GM08714 (cell line): ENCODE data around the gene OR4F15.

Experiments
- H3K4me3 ChIP-seq: fragments of 200-500 bp; sonication (Bioruptor generic); 2 replicates; pipeline ENCODE4 v1.5.1; 2014; ENCODE audit warnings: mild to moderate bottlenecking, low read length, inconsistent platforms
- ZNF274 ChIP-seq: IDR thresholded peaks from 2 replicates; pipeline ENCODE4 v1.6.1; 2012; ENCODE audit warnings: mild to moderate bottlenecking, low read depth, low read length

OR4F15 gene

GRCh38 chr15:101795455-101795854 is 16.5 kb upstream of the OR4F15 start:
- no peak for TF ChIP-seq ZNF274
- no peak overlapping the region for H3K4me3 ChIP-seq

- no peak overlapping the region for H3K4me3 ChIP-seq
- no peak for TF ChIP-seq ZNF274
Observed at GRCh38 chr15:101799665-101800064, 12.3 kb upstream of the OR4F15 start.

- no peak for TF ChIP-seq ZNF274
- no peak overlapping the region for H3K4me3 ChIP-seq
Observed at GRCh38 chr15:101801048-101801447, 11.0 kb upstream of the OR4F15 start.

GRCh38 chr15:101803209-101803608 is 8.8 kb upstream of the OR4F15 start, which contains the start of gene OR4F6:
TSS of gene OR4F6 (plus strand) at chr15:101803509. CDS start at chr15:101805720, 2,211 bp downstream.
- H3K4me3 ChIP-seq: no peak within 1 kb of the TSS
- TF ChIP-seq ZNF274: no peak

- H3K4me3 ChIP-seq: no peak overlapping the region
- TF ChIP-seq ZNF274: no peak
Observed at GRCh38 chr15:101803676-101804075, 8.3 kb upstream of the OR4F15 start.

- H3K4me3 ChIP-seq: no peak overlapping the region
- no peak for TF ChIP-seq ZNF274
Observed at GRCh38 chr15:101804375-101804774, 7.6 kb upstream of the OR4F15 start.

DNA sequence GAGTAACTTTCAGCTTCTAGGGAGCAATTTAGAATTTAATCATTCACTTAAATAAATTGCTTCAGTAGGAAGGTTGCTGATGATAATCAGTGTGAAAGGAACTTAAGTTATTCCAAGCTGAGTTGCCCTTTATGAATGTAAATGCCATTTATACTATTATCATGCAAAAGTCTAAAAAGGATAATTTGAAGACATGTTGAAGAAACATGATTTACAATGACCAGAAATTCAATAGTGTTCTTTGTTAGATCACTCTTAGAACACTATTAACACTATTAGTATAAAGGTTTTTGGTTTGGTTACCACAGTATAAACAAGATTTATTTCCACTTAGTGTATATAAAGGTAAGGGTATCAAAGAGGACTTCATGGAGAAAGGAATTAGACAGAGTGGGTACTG is 7.1 kb upstream of the OR4F15 start:
- no peak overlapping the region for H3K4me3 ChIP-seq
- no peak for TF ChIP-seq ZNF274

DNA sequence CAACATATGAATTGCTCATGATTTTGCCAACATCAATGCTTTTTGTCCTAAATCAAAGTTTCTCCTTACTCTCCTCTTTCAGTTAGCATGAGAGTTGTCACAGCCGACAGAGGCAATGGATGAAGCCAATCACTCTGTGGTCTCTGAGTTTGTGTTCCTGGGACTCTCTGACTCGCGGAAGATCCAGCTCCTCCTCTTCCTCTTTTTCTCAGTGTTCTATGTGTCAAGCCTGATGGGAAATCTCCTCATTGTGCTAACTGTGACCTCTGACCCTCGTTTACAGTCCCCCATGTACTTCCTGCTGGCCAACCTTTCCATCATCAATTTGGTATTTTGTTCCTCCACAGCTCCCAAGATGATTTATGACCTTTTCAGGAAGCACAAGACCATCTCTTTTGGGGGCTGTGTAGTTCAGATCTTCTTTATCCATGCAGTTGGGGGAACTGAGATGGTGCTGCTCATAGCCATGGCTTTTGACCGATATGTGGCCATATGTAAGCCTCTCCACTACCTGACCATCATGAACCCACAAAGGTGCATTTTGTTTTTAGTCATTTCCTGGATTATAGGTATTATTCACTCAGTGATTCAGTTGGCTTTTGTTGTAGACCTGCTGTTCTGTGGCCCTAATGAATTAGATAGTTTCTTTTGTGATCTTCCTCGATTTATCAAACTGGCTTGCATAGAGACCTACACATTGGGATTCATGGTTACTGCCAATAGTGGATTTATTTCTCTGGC is 6.2 kb upstream of the OR4F15 start:
- TF ChIP-seq ZNF274: no peak

DNA sequence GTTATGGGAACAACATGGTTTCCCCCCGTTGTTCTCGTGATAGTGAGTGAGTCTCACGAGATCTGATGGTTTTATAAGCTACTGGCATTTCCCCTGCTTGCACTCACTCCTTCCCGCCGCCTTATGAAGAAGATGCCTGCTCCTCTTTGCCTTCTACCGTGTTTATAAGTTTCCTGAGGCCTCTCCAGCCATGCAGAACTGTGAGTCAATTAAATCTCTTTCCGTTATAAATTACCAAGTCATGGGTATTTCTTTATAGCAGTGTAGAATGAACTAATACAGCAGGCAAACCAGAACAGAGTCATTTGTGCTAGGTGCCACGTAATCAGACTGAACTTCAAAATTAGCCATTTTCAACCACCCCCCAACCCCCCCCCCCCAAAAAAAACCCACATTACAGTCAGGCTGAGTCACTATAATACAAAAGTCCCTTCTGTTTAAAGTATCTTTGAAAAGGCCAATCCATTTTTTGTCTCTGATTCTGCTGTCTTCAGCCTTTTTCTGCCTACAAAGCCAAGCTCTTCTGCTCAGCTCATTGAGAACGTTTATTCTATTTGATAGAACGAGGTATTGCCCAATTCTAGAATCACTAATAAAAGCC is 4.6 kb upstream of the OR4F15 start:
- H3K4me3 ChIP-seq: no peak overlapping the region
- no peak for TF ChIP-seq ZNF274

More for the DNA sequence above, 6.2 kb upstream of the OR4F15 start:
- H3K4me3 ChIP-seq: no peak overlapping the region

- TF ChIP-seq ZNF274: no peak
- no peak overlapping the region for H3K4me3 ChIP-seq
Observed at GRCh38 chr15:101808201-101808600, 3.8 kb upstream of the OR4F15 start.

DNA sequence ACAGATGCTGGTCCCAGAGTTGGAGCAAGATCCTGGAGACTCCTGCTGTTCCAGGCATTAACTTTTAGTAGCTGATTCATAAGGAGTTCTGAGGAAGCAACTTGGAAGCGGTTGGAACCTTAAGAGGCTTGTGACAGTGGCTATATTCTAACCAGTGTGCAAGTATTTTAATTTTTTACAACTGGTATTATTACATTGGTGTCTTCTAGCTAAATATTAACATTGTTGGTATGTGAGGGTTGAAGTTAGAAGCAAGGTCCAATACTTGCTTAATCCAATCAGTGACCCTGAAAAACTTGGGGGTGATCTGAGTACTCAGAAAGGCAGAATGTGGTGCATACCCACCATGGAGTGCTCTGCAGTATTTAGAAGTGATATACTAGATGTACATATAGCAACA is 1.5 kb upstream of the OR4F15 start:
- TF ChIP-seq ZNF274: no peak
- H3K4me3 ChIP-seq: no peak overlapping the region

DNA sequence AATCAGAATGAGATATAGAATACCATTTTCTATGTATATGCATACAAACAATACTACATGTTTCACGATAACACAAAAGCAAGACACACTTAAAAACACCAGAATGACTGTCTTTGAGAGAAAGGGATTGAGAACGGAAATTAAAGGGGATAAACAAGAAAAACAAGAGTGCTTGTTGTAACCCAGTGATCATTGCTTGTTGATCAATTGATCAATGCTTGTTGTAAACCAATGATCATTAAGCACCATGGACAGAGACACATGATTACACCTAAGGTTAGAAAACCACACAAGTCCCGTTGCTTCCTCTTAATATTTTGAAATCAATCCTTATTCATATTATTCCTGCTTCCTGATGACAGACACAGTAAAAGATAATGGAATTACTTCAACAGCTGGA is 1.1 kb upstream of the OR4F15 start:
- TF ChIP-seq ZNF274: no peak
- no peak overlapping the region for H3K4me3 ChIP-seq

- no peak overlapping the region for H3K4me3 ChIP-seq
- no peak for TF ChIP-seq ZNF274
Observed at GRCh38 chr15:101813803-101814534, 2.0 kb downstream of the OR4F15 start.

GRCh38 chr15:101820781-101821180 is 8.8 kb downstream of the OR4F15 start:
- no peak overlapping the region for H3K4me3 ChIP-seq
- no peak for TF ChIP-seq ZNF274

- no peak overlapping the region for H3K4me3 ChIP-seq
- no peak for TF ChIP-seq ZNF274
Observed at GRCh38 chr15:101827257-101827656, 15.3 kb downstream of the OR4F15 start.
